K562 (cell line): Measurements from ENCODE around the gene PLEKHA1. TPM values are rescaled to one million over a fixed set of nuclear protein-coding genes. Genes with fewer than 3 reads are reported as not detected.

Experiments used
- ATAC-seq: fragments of 200-7000 bp; cut with Tn5 transposase; 3 replicates; pipeline ENCODE4 v1.9.1; 2020; ENCODE audit warnings: moderate library complexity
- BruUV-seq: library from RNA; stranded (reverse); fragments of 400-500 nt; replicated peaks from 2 replicates; lab custom pipeline; 2021; lab: Mats Ljungman, UMichigan
- CTCF ChIA-PET: fragments of 300-600 bp; formaldehyde crosslinking; extraction: SDS; loops from one replicate; lab custom pipeline; 2021; ENCODE audit warnings: low intra/inter-chr PET ratio; lab: Yijun Ruan, JAX
- POLR2A ChIA-PET: fragments of 300-600, 350-650 bp; sonication (Branson Sonifier 250); formaldehyde crosslinking; extraction: SDS; loops from one replicate; lab custom pipeline; 2021; ENCODE audit warnings: antibody characterized with exemption, inconsistent platforms; lab: Yijun Ruan, JAX
- DNase-seq, 4 experiments: peaks; one replicate each; pipeline versions ENCODE4 v3.0.0 to v3.0.0-alpha.2; 2011 to 2018; ENCODE audit warnings: low spot score in 3 of 4, mixed read lengths in 3 of 4; ENCODE audit errors: extremely low read depth in 1 of 4
- FAIRE-seq: peaks from 2 replicates; lab custom pipeline; 2011; peaks lifted over from hg19 to GRCh38; lab: Jason Lieb, UNC
- H2AFZ ChIP-seq: 2 replicates; pipeline ENCODE4 v1.6.0; 2011; ENCODE audit warnings: low read depth, low read length, control low read depth, inconsistent platforms
- H3K27ac ChIP-seq: fragments of 200-600 bp; 3 replicates; pipeline ENCODE4 v1.8.0; 2011; ENCODE audit warnings: low read depth, mild to moderate bottlenecking, control low read depth, inconsistent platforms, low read length, moderate library complexity, mixed read lengths; ENCODE audit errors: extremely low read depth
- H3K27me3 ChIP-seq, 2 experiments: fragments of 300-600 bp in 1 of 2; 2 replicates in 1 of 2; 3 replicates in 1 of 2; pipeline versions ENCODE4 v1.6.0 to v1.8.0; 2011; ENCODE audit warnings: inconsistent platforms in 2 of 2, low read length in 2 of 2, mild to moderate bottlenecking in 1 of 2, mixed read lengths in 1 of 2, moderate library complexity in 1 of 2; ENCODE audit not compliant: control insufficient read depth in 2 of 2, insufficient read depth in 2 of 2
- H3K36me3 ChIP-seq: fragments of 300-600 bp; 3 replicates; pipeline ENCODE4 v1.8.0; 2011; ENCODE audit warnings: mild to moderate bottlenecking, low read length, inconsistent platforms; ENCODE audit not compliant: control insufficient read depth, insufficient read depth
- H3K4me1 ChIP-seq, 2 experiments: fragments of 200-600 bp in 1 of 2; replicated peaks in 1 of 2; 2 replicates in 1 of 2; 3 replicates in 1 of 2; pipeline versions ENCODE4 v1.5.1 to v1.8.0; 2011; ENCODE audit warnings: inconsistent platforms in 2 of 2, low read length in 2 of 2, mild to moderate bottlenecking in 1 of 2, mixed read lengths in 1 of 2, moderate library complexity in 1 of 2; ENCODE audit not compliant: control insufficient read depth in 2 of 2, insufficient read depth in 2 of 2
- H3K4me2 ChIP-seq: 2 replicates; pipeline ENCODE4 v1.6.1; 2011; ENCODE audit warnings: low read length, control low read depth, inconsistent platforms, mixed read lengths; ENCODE audit not compliant: insufficient read depth
- H3K4me3 ChIP-seq: fragments of 200-600 bp; sonication (generic), shearing (Covaris generic); 2 replicates; pipeline ENCODE4 v1.5.1; 2016; ENCODE audit warnings: control low read depth, inconsistent platforms
- H3K79me2 ChIP-seq: fragments of 200-600 bp; 3 replicates; pipeline ENCODE4 v1.8.0; 2011; ENCODE audit warnings: low read length, inconsistent platforms; ENCODE audit not compliant: control insufficient read depth, insufficient read depth
- H3K9ac ChIP-seq, 2 experiments: 2 replicates each; pipeline versions ENCODE4 v1.6.0 to v1.6.1; 2011; ENCODE audit warnings: low read depth in 2 of 2, low read length in 2 of 2, control low read depth in 1 of 2, inconsistent platforms in 1 of 2, mild to moderate bottlenecking in 1 of 2, mixed read lengths in 1 of 2; ENCODE audit not compliant: insufficient read depth in 1 of 2
- H3K9me1 ChIP-seq: one replicate; pipeline ENCODE4 v1.6.0; 2011; ENCODE audit warnings: inconsistent platforms, mild to moderate bottlenecking, low read length, moderate library complexity; ENCODE audit not compliant: control insufficient read depth, insufficient read depth
- H3K9me3 ChIP-seq: replicated peaks from 2 replicates; pipeline ENCODE4 v1.5.1; 2011; ENCODE audit warnings: low read depth, low read length, inconsistent platforms; ENCODE audit not compliant: control insufficient read depth, insufficient read depth
- H4K20me1 ChIP-seq: replicated peaks from 2 replicates; pipeline ENCODE4 v1.6.1; 2011; ENCODE audit warnings: low read length, inconsistent platforms, mixed read lengths; ENCODE audit not compliant: control insufficient read depth, insufficient read depth
- ATF1 ChIP-seq, 2 experiments: fragments of 450-650 bp in 1 of 2; IDR thresholded peaks; 2 replicates each; pipeline ENCODE4 v1.6.1; 2016; ENCODE audit warnings: missing compliant biosample characterization in 1 of 2, missing genetic modification characterization in 1 of 2
- ETS1 ChIP-seq: conservative IDR thresholded peaks from 2 replicates; pipeline ENCODE4 v1.6.1; 2011; ENCODE audit warnings: low read depth, mild to moderate bottlenecking, low read length; ENCODE audit not compliant: control insufficient read depth
- MTA1 ChIP-seq: fragments of 450-650 bp; IDR thresholded peaks from 2 replicates; pipeline ENCODE4 v1.6.1; 2017; ENCODE audit warnings: borderline replicate concordance
- NCOR1 ChIP-seq: fragments of 450-650 bp; IDR thresholded peaks from 2 replicates; pipeline ENCODE4 v1.6.1; 2016; ENCODE audit warnings: mild to moderate bottlenecking, moderate library complexity
- SMAD3 ChIP-seq: fragments of 450-650 bp; formaldehyde crosslinking; conservative IDR thresholded peaks from 2 replicates; pipeline ENCODE4 v1.4.0; 2020; ENCODE audit warnings: mild to moderate bottlenecking
- ZNF239 ChIP-seq: fragments of 250-450 bp; sonication (Bioruptor Pico); IDR thresholded peaks from 2 replicates; pipeline ENCODE4 v1.4.0; 2020; ENCODE audit warnings: mild to moderate bottlenecking
- ZNF41 ChIP-seq: fragments of 250-450 bp; sonication (Bioruptor Pico); conservative IDR thresholded peaks from 2 replicates; pipeline ENCODE4 v1.4.0; 2020; ENCODE audit warnings: mild to moderate bottlenecking
- ZNF644 ChIP-seq: fragments of 200-800 bp; sonication (Bioruptor generic); IDR thresholded peaks from 2 replicates; pipeline ENCODE4 v1.6.1; 2016; ENCODE audit warnings: low read depth, missing genetic modification characterization, missing compliant biosample characterization
- ZSCAN32 ChIP-seq: fragments of 450-650 bp; formaldehyde crosslinking; IDR thresholded peaks from 2 replicates; pipeline ENCODE4 v1.4.0; 2020; ENCODE audit warnings: mild to moderate bottlenecking, moderate library complexity
- in situ Hi-C: fragments of 300-500 bp; cut with MboI; formaldehyde crosslinking; loops from 4 replicates; pipeline ENCODE4 v1.15.0; 2018; ENCODE audit warnings: inconsistent platforms, mixed read lengths
- intact Hi-C: fragments of 100-400 bp; cut with micrococcal nuclease; formaldehyde crosslinking; loops from 2 replicates; pipeline ENCODE4 v1.14.2; 2022
- polyA plus RNA-seq, 8 experiments: library from polyadenylated mRNA; depleted of rRNA in 4 of 8; stranded (reverse) in 5 of 8; unstranded in 3 of 8; fragments of >200 nt; fragmentation: Nextera tagmentation in 2 of 8; fragmentation: Illumina TruSeq in 1 of 8; extraction: Ambion mirVana in 2 of 8; extraction: Trizol in 1 of 8; gene quantifications; 2 replicates each; pipeline versions ENCODE4 v1.2.1 to v1.2.3, GENCODE V29; 2011 to 2014; ENCODE audit warnings: inconsistent platforms in 1 of 8, missing spikeins in 1 of 8
- total RNA-seq, 7 experiments: library from RNA; depleted of rRNA in 6 of 7; stranded (reverse); fragments of >200 nt in 6 of 7; fragmentation: Illumina TruSeq in 2 of 7; extraction: Trizol in 2 of 7; gene quantifications; 2 replicates each; pipeline versions ENCODE4 v1.2.1 to v1.2.3, GENCODE V29; 2011 to 2021; ENCODE audit warnings: low replicate concordance in 1 of 7
- TF ChIP-seq, protein P1 (sequence below): fragments of 250-450 bp; sonication (Bioruptor Pico); IDR thresholded peaks from 2 replicates; pipeline ENCODE4 v1.5.0; 2020; ENCODE audit warnings: mild to moderate bottlenecking, borderline replicate concordance
- TF ChIP-seq, protein P2 (sequence below): IDR thresholded peaks from 2 replicates; pipeline ENCODE4 v1.6.1; 2012; ENCODE audit warnings: low read depth, low read length, improper control_type of control experiment, borderline replicate concordance

PLEKHA1 gene
- total and polyA plus RNA-seq, 9 of the 15 experiments (the other 6 are each of a cell fraction or from before 2014, with no cell fraction given) = 0.05 to 4.7 (median 1.0) TPM

DNA sequence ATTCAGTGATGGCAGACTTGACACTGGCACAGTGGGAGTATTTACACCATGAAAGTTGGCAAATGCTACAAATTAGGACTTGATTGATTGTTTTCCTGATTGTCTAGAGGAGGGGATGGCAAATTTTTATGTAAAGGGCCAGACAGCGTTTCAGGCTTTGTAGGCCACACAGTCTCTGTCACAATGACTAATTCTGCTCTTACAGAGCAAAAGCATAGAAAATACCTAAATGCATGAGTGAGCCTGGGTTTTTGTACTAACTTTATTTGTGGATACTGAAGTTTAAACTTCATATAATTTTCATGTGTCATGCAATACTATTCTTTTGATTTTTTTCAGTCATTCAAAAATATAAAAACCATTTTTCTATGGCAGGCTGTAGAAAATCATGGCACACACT lies 71.0 kb downstream of the PLEKHA1 start (continued):
- TF ChIP-seq ETS1 (no peak), ATF1 (CRISPR knock-in tag; IDR thresholded peaks at IDR 0.05) (no peak), ATF1 (tag; IDR thresholded peaks at IDR 0.05) (no peak), ZNF644 (tag) (no peak)
- TF ChIP-seq, protein P1, sequence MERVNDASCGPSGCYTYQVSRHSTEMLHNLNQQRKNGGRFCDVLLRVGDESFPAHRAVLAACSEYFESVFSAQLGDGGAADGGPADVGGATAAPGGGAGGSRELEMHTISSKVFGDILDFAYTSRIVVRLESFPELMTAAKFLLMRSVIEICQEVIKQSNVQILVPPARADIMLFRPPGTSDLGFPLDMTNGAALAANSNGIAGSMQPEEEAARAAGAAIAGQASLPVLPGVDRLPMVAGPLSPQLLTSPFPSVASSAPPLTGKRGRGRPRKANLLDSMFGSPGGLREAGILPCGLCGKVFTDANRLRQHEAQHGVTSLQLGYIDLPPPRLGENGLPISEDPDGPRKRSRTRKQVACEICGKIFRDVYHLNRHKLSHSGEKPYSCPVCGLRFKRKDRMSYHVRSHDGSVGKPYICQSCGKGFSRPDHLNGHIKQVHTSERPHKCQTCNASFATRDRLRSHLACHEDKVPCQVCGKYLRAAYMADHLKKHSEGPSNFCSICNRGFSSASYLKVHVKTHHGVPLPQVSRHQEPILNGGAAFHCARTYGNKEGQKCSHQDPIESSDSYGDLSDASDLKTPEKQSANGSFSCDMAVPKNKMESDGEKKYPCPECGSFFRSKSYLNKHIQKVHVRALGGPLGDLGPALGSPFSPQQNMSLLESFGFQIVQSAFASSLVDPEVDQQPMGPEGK (CRISPR knock-in tag) = no peak
- TF ChIP-seq, protein P2, sequence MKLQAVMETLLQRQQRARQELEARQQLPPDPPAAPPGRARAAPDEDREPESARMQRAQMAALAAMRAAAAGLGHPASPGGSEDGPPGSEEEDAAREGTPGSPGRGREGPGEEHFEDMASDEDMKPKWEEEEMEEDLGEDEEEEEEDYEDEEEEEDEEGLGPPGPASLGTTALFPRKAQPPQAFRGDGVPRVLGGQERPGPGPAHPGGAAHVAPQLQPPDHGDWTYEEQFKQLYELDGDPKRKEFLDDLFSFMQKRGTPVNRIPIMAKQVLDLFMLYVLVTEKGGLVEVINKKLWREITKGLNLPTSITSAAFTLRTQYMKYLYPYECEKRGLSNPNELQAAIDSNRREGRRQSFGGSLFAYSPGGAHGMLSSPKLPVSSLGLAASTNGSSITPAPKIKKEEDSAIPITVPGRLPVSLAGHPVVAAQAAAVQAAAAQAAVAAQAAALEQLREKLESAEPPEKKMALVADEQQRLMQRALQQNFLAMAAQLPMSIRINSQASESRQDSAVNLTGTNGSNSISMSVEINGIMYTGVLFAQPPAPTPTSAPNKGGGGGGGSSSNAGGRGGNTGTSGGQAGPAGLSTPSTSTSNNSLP = no peak

DNA sequence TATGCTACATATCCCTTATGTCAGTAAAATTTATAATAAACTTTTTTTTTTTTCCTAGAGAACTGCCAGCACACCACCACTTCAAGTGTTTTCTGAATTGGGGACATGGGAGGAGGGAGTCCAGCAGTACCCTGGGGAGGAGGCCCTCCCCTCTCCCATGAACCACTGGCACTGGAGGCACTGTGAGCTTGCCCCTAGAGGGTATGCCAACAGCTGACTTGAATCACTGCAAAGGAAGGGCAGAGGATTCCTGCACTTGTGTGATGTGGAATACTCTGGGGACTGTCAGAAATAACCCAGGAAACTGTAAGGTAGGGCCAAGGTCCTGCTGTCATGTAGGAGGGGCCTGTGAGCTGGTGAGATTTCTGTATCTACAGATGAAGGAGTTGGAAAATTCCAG lies 71.4 kb downstream of the PLEKHA1 start:
- no peak for FAIRE-seq
- Histone ChIP-seq H3K9me1 (no peaks in the 10 kb centered on the region), H3K27me3 (no peaks in the 10 kb centered on the region), H2AFZ (no peak overlapping the region), H3K9ac (no peak overlapping the region), H3K4me2 (no peak overlapping the region), H4K20me1 (no peaks in the 10 kb centered on the region), H3K27ac (no peak overlapping the region)
- no peak for DNase-seq
- intact Hi-C loops (no loop called here), in situ Hi-C loops (loop anchor here (25.0 kb wide), 1 partner anchor 309 kb away; no protein-coding TSS in a partner anchor)
- no TSS peak for BruUV-seq
- POLR2A ChIA-PET = no interaction called here
- CTCF ChIA-PET = no interaction called here
- no peak for ATAC-seq
- TF ChIP-seq SMAD3 (CRISPR knock-in tag) (no peak), ZNF41 (no peak), ZNF239 (no peak), MTA1 (no peak), NCOR1 (no peak), ZSCAN32 (no peak)
- TF ChIP-seq, all 486 proteins: peak for 0
- H3K79me2 ChIP-seq = no peaks in the 10 kb centered on the region
- H3K9me3 ChIP-seq = no peaks in the 10 kb centered on the region
- no peaks in the 10 kb centered on the region for H3K36me3 ChIP-seq
- no peak overlapping the region for H3K4me3 ChIP-seq
- no peaks in the 10 kb centered on the region for H3K4me1 ChIP-seq
